HG03520 (cell line): ENCODE results near the gene NXF2.
"Not testable (repeated sequence)": the region's sequence is repeated elsewhere in the genome, so short reads cannot be mapped to it uniquely, and the experiment has no call there.

ENCODE experiments used
- ATAC-seq: cut with Tn5 transposase; IDR thresholded peaks from one replicate; pipeline ENCODE4 v1.9.1; 2021; ENCODE audit warnings: mild to moderate bottlenecking, moderate library complexity; ENCODE audit not compliant: unreplicated experiment

NXF2 gene, protein sequence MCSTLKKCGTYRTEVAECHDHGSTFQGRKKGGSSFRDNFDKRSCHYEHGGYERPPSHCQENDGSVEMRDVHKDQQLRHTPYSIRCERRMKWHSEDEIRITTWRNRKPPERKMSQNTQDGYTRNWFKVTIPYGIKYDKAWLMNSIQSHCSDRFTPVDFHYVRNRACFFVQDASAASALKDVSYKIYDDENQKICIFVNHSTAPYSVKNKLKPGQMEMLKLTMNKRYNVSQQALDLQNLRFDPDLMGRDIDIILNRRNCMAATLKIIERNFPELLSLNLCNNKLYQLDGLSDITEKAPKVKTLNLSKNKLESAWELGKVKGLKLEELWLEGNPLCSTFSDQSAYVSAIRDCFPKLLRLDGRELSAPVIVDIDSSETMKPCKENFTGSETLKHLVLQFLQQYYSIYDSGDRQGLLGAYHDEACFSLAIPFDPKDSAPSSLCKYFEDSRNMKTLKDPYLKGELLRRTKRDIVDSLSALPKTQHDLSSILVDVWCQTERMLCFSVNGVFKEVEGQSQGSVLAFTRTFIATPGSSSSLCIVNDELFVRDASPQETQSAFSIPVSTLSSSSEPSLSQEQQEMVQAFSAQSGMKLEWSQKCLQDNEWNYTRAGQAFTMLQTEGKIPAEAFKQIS

DNA sequence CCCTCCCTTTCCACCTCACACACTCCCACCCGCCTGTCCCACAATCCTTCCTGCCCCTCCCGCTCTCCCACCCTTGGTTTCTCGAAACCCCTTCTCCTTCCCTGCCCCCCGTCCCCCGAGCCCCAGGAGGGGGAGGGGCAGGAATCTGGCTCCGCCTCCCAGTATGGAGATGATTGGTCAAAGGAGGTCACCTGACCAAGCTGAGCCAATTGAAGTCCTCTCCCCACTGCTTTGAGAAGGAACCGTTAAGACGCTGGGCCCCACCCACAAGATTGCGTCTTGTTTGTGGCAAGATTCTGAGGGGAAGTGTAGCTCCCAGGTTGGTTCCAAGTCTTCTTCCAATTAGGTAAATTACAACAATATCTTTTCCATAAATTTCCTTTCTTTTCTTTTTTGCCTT, at the start of gene NXF2:
Gene NXF2 (plus strand): TSS at position 275 of the 400 bp plus-strand sequence. CDS start 59,912 bp downstream, outside the sequence.
- ATAC-seq, result not testable (repeated sequence)

DNA sequence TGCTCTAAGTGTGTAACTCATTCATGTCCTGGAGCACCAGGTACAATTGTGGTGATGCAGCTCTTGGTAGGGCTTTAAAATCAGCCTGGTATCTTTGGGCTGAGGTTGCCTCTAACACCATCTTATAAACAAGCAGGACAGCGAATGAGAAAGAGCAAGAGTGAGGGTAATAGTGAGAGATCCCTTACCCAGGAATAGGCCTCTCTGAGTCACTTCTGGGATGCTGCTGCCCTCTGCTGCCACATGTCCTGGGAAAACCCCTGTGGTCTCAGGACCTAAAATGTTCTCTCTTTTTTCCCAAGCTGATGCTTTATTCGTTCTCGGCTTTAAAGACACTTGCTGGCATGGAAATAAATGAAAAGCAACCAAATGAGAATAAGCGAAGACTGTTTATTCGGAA, 39.0 kb upstream of the NXF2 start:
- ATAC-seq, result not testable (repeated sequence)

DNA sequence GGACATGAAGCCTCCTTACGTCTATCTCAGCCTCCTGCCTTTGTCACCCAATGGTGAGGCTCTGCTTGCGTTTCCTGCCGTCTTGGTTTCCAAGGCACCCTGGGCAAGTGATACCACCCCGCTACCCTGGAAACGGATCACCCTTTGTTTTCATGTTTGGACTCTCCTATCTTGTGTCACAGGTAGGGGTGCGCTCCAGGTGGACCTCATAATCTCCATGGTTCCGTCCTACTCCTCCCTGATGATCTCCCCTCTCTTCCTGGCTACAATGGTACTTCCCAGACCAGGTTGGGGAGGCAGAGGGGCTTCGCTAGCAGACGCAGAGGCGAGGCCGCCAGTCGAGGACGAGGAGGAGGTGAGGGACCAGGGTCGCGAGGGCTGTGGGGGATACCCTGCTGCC, 32.0 kb upstream of the NXF2 start, which contains the start of gene TCP11X1:
Gene TCP11X1 (plus strand): TSS at position 316 of the 400 bp plus-strand sequence.
- not testable (repeated sequence) for ATAC-seq

DNA sequence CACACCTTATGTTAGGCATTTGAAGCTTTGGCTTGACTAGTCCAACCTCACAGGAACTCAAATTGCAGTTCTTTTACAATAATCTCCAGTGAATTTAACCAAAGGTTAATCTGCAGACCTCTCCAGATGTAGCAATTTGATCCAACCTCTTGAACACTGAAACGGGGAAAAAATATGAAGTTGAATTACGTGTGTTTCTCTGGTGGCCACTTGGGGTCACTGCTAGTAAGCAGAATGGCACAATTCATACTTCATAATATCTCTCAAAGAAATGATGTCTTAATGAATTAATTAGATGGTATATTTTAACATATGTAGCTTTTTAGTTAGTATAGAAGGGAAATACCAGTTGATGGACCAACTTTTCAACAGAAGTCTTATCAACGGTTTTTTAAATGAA, 30.5 kb upstream of the NXF2 start:
- not testable (repeated sequence) for ATAC-seq

DNA sequence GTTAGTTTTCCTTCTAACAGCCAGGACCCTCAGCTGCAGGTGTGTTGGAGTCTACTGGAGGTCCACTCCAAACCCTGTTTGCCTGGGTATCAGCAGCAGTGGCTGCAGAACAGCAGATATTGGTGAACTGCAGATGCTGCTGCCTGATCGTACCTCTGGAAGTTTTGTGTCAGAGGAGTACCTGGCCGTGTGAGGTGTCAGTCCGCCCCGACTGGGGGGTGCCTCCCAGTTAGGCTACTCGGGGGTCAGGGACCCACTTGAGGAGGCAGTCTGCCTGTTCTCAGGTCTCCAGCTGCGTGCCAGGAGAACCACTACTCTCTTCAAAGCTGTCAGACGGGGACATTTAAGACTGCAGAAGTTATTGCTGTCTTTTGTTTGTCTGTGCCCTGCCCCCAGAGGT, 11.3 kb upstream of the NXF2 start:
- not testable (repeated sequence) for ATAC-seq

DNA sequence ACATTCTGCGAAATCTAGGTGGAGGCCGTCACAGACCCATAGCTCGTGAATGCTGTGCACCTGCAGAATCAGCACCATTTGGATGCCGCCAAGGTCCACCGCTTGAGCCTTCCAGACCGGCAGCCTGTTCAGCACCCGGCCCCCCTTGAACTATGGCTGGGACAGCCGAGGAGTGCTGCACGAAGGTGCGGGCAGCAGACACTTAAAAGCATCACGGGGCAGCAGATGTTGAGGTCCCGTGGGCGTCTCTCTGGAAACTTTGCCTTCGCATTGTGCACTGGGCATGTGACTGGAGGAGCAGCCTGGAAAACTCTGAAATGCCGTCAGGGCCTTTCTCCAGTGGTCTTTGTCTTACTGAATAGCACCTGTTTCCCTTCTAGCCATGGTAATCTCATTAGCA, 6.7 kb upstream of the NXF2 start:
- not testable (repeated sequence) for ATAC-seq

DNA sequence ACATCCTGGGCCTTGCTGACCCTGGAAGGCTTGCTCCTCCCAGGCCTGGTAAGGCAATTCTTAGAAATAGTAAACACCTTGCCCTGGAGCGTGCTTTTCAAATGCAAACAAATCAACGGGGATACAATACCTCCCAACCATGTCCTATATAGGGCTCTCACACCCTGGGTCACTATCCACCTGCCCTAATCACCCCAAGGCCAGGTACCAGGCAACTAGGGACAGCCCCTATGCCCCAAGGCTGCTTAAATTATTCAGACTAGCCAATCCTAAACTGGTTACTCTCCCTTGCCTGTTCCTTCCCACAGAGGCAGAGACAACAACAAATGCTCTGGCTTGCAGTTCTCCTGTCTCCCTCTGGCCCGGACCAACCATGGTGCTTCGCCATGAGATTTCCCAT, 25.3 kb downstream of the NXF2 start:
- ATAC-seq, result not testable (repeated sequence)

DNA sequence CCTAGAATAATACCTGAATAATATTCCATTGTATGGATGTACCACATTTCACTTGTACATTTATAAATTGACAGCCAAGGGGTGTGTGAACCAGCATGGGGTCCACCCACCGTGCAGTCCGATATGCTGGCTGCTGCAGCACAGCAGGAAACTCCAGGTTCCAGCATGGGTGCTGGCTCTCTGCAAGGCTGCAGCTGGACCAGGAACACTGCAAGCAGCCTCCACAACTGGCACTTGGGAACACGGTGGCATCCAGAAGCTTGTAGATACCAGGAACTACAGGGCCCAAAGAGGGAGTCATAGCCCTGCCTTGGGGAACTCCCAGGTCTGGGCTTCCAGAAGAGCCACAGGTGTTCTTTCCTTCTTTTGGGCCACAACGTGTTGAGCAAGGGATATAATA, 91.2 kb downstream of the NXF2 start:
- ATAC-seq, result no peak

DNA sequence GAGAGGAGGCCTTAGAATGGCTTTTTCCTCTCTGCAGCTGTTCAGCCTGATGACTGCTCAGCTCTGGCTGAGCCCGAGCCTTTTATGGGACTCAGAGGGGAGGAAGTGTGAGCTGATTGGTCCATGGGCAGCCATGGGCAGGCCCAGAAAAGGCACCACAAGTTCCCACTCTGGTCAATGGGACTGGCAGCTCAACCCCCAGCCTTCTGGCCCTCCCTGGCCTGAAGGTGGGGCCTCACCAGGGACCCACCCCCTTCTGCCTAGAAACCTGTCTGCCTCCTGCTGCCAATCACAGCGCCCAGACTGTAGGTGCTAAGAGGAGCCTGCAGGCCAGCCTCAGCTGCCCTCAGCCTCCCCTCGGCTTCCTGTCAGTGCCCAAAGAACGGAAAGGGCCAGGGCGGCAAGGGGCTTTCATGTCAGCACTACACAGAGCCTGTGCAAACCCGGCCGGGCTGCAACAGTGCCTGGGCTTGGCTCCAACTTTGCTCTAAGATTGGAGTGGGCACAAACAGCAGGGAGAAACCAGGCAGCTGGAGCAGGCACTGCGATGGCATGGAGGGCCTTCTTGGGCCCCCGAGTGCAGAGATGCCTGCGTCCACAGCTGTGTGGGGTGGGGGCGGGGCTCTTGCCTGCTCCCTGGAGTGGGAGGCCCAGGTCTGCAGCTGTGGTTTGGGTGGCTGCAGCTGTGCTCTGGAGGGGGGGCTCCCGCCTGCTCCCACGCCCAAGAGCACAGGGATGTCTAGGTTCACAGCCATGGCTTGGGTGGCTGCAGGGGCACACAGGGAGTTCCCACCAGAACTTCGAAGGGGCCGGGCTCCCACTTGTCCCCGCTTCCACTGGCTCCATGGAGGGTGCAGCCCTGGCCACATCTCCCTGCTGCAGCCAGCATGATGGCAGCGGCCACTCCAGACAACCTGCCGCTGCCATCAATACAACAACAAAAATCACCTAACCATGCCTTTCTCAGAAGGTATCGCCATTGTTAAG, 92.6 kb downstream of the NXF2 start:
- ATAC-seq, result peak; percentile 65

DNA sequence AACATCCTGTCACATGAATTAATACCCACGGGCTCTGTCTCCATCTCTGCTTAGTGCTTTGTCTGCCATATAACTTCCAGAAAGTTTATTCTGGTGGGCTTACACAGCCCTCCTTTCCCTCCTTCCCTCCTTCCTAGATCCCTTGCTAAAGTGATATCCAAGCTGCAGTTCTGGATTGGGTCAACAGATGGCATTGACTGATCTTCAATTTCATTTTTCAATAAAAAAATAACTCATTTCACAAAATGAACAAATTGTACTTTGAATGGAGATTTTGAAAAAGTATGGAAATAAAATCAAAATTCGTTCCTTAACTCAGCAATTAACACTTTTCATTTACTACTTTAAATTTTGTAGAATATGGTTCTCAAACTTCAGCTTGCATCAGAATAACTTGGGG, 94.9 kb downstream of the NXF2 start:
- ATAC-seq, result no peak

DNA sequence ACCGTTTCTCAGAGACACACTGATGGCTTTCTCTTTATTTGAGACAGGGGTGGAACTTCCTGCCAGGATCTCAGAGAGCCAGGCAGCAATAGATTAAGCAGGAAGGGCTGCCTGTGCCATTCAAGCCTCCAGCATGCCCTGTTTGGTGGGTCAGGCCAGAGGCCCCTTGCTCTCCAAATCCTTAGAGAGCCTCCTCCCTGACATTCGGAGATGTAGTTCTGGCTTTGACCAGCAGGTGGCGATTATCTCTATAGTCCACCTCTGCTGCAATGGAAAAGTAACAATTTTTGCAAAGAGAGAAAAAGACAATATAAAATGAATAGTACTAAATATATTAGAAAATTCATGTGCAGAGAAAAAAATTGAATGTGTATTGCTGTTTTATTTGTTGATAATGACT, 98.9 kb downstream of the NXF2 start:
- peak; percentile 65 for ATAC-seq
